ENCODE results near the gene EPX.

DNA sequence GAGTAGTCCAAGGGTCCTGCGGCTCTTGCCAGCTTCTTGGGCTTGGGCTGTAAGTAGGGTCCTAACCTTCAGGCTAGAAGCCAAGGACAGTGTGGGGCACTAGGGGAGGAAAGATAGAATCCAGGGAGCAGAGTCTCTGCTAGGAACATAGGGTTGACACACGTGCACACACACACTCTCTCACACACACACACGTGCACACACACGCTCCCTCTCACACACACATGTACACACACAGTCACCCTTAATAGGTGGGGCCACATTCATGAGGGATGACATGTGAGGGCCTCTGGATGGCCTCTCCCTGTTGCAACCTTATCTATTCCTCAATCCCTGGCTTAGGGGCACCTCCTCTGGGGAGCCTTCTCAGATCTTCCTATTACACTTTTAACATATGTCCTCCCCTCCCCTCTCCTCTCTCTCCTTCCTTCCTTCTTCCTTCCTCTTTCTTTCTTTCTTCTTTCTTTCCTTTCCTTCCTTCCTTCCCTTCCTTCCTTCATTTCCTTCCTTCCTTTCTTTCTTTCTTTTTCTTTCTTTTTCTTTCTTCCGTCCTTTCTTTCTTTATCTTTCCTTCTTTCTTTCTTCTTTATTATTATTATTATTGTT, 3.1 kb downstream of the EPX start:
- TF ChIP-seq, protein P1, sequence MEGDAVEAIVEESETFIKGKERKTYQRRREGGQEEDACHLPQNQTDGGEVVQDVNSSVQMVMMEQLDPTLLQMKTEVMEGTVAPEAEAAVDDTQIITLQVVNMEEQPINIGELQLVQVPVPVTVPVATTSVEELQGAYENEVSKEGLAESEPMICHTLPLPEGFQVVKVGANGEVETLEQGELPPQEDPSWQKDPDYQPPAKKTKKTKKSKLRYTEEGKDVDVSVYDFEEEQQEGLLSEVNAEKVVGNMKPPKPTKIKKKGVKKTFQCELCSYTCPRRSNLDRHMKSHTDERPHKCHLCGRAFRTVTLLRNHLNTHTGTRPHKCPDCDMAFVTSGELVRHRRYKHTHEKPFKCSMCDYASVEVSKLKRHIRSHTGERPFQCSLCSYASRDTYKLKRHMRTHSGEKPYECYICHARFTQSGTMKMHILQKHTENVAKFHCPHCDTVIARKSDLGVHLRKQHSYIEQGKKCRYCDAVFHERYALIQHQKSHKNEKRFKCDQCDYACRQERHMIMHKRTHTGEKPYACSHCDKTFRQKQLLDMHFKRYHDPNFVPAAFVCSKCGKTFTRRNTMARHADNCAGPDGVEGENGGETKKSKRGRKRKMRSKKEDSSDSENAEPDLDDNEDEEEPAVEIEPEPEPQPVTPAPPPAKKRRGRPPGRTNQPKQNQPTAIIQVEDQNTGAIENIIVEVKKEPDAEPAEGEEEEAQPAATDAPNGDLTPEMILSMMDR (IDR thresholded peaks at IDR 0.05) = no peak
- TF ChIP-seq POLR2A (IDR thresholded peaks at IDR 0.05) = no peak
